Diencephalon (tissue), 1 donor: Measurements from ENCODE around the gene SMIM21. TPM values are rescaled to one million over a fixed set of nuclear protein-coding genes. Genes with fewer than 3 reads are reported as not detected.

Experiments
- total RNA-seq: library from RNA; depleted of rRNA; stranded (reverse); fragments of >200 nt; gene quantifications from one replicate; pipeline ENCODE4 v1.2.3, GENCODE V29; 2014

Gene SMIM21
- total RNA-seq: not detected

DNA sequence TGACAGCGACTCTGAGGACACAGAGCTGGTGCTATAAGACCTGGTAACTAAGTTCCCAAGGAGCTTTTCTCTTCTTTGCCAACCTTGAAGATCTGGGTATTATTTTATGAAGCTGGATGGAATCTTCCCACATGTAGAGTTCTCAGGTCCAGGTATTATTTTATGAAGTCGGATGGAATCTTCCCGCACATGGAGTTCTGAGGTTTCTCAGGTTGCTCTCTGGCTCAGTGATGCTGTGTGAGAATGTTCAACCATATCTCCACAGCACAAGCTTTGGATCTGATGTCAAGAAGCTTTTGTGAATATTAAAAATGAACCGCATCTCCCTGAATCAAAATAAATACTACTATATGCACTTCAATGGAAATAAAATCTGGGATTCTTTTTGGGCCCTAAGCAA is at the start of gene SMIM21:
SMIM21 (minus strand) TSS at position 101 of the 400 bp plus-strand sequence. CDS start 140 bp downstream, outside the sequence.

Other genes with a start within 250 kb of the SMIM21 start
- gene PTGR3, start 218.6 kb downstream of the SMIM21 start, total RNA-seq: 23.8 TPM
- gene TSHZ1, start 216.9 kb downstream of the SMIM21 start, total RNA-seq: 10.4 TPM